Thyroid gland (tissue), 4 donors: ENCODE data around the gene EYA4.

Experiments
- POLR2A ChIP-seq, 2 donors: fragments of 450-650 bp; IDR thresholded peaks; one replicate each; pipeline ENCODE4 v1.6.1; 2017; ENCODE audit warnings: antibody characterized with exemption in 2 of 2, mild to moderate bottlenecking in 2 of 2, moderate library complexity in 1 of 2
- TF ChIP-seq, protein P1 (sequence below), 6 experiments: fragments of 200-600 bp in 3 of 6; fragments of 450-650 bp in 3 of 6; sonication (generic) in 3 of 6; IDR thresholded peaks; one replicate each; pipeline ENCODE4 v1.5.1; 2016 to 2019; ENCODE audit warnings: antibody characterized with exemption in 6 of 6, mild to moderate bottlenecking in 2 of 6, inconsistent platforms in 1 of 6, moderate library complexity in 1 of 6

DNA sequence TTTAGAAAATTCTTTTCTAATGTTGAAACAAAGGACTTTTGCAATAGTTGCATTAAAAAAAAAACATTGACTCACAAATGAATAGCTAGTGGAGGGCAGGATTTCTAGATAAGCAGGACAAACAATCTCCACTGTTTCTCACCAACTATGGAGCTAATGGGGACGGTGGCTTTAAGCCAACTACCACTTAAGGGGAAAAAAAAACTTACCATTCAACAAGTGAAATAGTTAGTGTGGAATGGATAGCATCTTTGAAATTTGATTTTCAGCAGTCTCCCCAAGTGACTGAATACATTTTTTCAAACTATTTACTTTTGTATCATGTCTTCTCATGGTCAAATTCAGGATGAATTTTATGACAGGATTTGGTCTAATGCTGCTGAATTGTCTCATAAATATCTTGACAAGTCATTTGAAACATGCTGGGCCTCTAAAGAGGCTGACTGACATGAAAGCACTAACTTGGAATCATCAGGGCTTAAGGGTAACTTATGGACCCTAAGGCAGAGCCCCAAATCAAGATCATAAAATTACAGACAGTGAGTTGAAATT is 100.5 kb downstream of the EYA4 start:
- no peak for TF ChIP-seq POLR2A (IDR thresholded peaks at IDR 0.05)
- TF ChIP-seq, protein P1, sequence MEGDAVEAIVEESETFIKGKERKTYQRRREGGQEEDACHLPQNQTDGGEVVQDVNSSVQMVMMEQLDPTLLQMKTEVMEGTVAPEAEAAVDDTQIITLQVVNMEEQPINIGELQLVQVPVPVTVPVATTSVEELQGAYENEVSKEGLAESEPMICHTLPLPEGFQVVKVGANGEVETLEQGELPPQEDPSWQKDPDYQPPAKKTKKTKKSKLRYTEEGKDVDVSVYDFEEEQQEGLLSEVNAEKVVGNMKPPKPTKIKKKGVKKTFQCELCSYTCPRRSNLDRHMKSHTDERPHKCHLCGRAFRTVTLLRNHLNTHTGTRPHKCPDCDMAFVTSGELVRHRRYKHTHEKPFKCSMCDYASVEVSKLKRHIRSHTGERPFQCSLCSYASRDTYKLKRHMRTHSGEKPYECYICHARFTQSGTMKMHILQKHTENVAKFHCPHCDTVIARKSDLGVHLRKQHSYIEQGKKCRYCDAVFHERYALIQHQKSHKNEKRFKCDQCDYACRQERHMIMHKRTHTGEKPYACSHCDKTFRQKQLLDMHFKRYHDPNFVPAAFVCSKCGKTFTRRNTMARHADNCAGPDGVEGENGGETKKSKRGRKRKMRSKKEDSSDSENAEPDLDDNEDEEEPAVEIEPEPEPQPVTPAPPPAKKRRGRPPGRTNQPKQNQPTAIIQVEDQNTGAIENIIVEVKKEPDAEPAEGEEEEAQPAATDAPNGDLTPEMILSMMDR (IDR thresholded peaks at IDR 0.05), result no peak
